Prostate gland (tissue), 2 donors: ENCODE data around the gene GNL2. TPM values are rescaled to one million over a fixed set of nuclear protein-coding genes. Genes with fewer than 3 reads are reported as not detected.
"Not testable (repeated sequence)": the region's sequence is repeated elsewhere in the genome, so short reads cannot be mapped to it uniquely, and the experiment has no call there.

Source experiments
- DNase-seq: peaks from one replicate; pipeline ENCODE4 v3.0.0-alpha.2; 2019; ENCODE audit warnings: low spot score
- H3K27ac ChIP-seq, 2 donors: fragments of 200-600 bp; sonication (generic); 2 replicates each; pipeline ENCODE4 v1.5.1; 2017 to 2019
- H3K27me3 ChIP-seq: fragments of 200-600 bp; sonication (generic); replicated peaks from 2 replicates; pipeline ENCODE4 v1.5.1; 2019; ENCODE audit not compliant: insufficient read depth
- H3K36me3 ChIP-seq, 2 donors: fragments of 200-600 bp; sonication (generic); 1 replicate in 1 of 2; 2 replicates in 1 of 2; pipeline versions ENCODE4 v1.5.1 to v1.8.1; 2017 to 2019
- H3K4me1 ChIP-seq: fragments of 200-600 bp; sonication (generic); replicated peaks from 2 replicates; pipeline ENCODE4 v1.5.1; 2019
- H3K4me3 ChIP-seq, 2 donors: fragments of 200-600 bp; sonication (generic); 2 replicates each; pipeline ENCODE4 v1.5.1; 2017 to 2019
- H3K9me3 ChIP-seq: fragments of 200-600 bp; sonication (generic); 2 replicates; pipeline ENCODE4 v1.5.1; 2017
- CTCF ChIP-seq, 4 experiments: fragments of 200-600 bp in 2 of 4; fragments of 450-650 bp in 2 of 4; sonication (generic) in 2 of 4; IDR thresholded peaks; 1 replicate in 3 of 4; 2 replicates in 1 of 4; pipeline ENCODE4 v1.5.1; 2016 to 2019; ENCODE audit warnings: antibody characterized with exemption in 4 of 4, mild to moderate bottlenecking in 2 of 4, moderate library complexity in 2 of 4
- POLR2A ChIP-seq: fragments of 450-650 bp; IDR thresholded peaks from one replicate; pipeline ENCODE4 v1.6.1; 2016; ENCODE audit warnings: antibody characterized with exemption, mild to moderate bottlenecking
- POLR2AphosphoS5 ChIP-seq: sonication (generic); formaldehyde crosslinking; IDR thresholded peaks from one replicate; pipeline ENCODE4 v1.6.1; 2017; ENCODE audit warnings: antibody characterized with exemption
- WGBS: methylation state at CpG from one replicate; pipeline ENCODE4 v1.1.5; 2018; 5-methylcytosine and 5-hydroxymethylcytosine counted together
- intact Hi-C: fragments of 100-400 bp; cut with DNase I; formaldehyde crosslinking; loops from one replicate; pipeline ENCODE4 v1.14.2; 2022
- total RNA-seq, 2 donors: library from RNA; depleted of rRNA; stranded (reverse); fragments of >200 nt; gene quantifications; one replicate each; pipeline ENCODE4 v1.1.0, GENCODE V29; 2016

Gene GNL2
- total RNA-seq, 2 donors from 2014 or later = 23.2 to 52.0 TPM

GRCh38 chr1:37549341-37549740 lies 46.4 kb downstream of the GNL2 start:
- H3K36me3 ChIP-seq = no peaks in the 10 kb centered on the region
- TF ChIP-seq CTCF (IDR thresholded peaks at IDR 0.05) (no peak), POLR2AphosphoS5 (no peak), POLR2A (no peak)

GRCh38 chr1:37545019-37545418 lies 50.7 kb downstream of the GNL2 start:
- WGBS = 75% methylated on average over 5 of the region's 5 CpGs
- Histone ChIP-seq H3K36me3 (peaks cover 0 to 8% of the 10 kb centered on the region in 2 donors), H3K9me3 (no peaks in the 10 kb centered on the region), H3K27me3 (no peaks in the 10 kb centered on the region), H3K4me1 (no peaks in the 10 kb centered on the region), H3K4me3 (no peak overlapping the region), H3K27ac (no peak overlapping the region)
- DNase-seq = no peak
- intact Hi-C loops = no loop called here
- TF ChIP-seq POLR2AphosphoS5 = no peak
- no peak for TF ChIP-seq POLR2A
- TF ChIP-seq CTCF (IDR thresholded peaks at IDR 0.05) = no peak

More at GRCh38 chr1:37549341-37549740, 46.4 kb downstream of the GNL2 start:
- Histone ChIP-seq H3K4me3 (no peak overlapping the region), H3K27me3 (no peaks in the 10 kb centered on the region), H3K27ac (no peak overlapping the region), H3K4me1 (peaks cover 6% of the 10 kb centered on the region), H3K9me3 (no peaks in the 10 kb centered on the region)
- 92% methylated on average over 6 of the region's 6 CpGs for WGBS
- no peak for DNase-seq
- intact Hi-C loops = no loop called here

GRCh38 chr1:37544530-37544929 lies 51.2 kb downstream of the GNL2 start:
- DNase-seq = no peak
- TF ChIP-seq POLR2A (no peak), POLR2AphosphoS5 (no peak), CTCF (IDR thresholded peaks at IDR 0.05) (no peak)
- no peaks in the 10 kb centered on the region for H3K9me3 ChIP-seq
- no peak overlapping the region for H3K4me3 ChIP-seq
- no peaks in the 10 kb centered on the region for H3K27me3 ChIP-seq
- intact Hi-C loops = no loop called here
- H3K4me1 ChIP-seq = no peaks in the 10 kb centered on the region
- WGBS = 96% methylated on average over 21 of the region's 21 CpGs
- no peak overlapping the region for H3K27ac ChIP-seq
- H3K36me3 ChIP-seq = peaks cover 0 to 9% of the 10 kb centered on the region in 2 donors

GRCh38 chr1:37540036-37540785 lies 55.5 kb downstream of the GNL2 start:
- no peak for TF ChIP-seq CTCF (IDR thresholded peaks at IDR 0.05)
- no peak for TF ChIP-seq POLR2AphosphoS5
- TF ChIP-seq POLR2A = no peak
- H3K36me3 ChIP-seq = peaks cover 0 to 9% of the 10 kb centered on the region in 2 donors
- intact Hi-C loops = no loop called here
- no peaks in the 10 kb centered on the region for H3K9me3 ChIP-seq
- H3K27me3 ChIP-seq = no peaks in the 10 kb centered on the region
- H3K4me1 ChIP-seq = no peaks in the 10 kb centered on the region
- no peak overlapping the region for H3K4me3 ChIP-seq
- 95% methylated on average over 30 of the region's 30 CpGs for WGBS
- no peak for DNase-seq
- no peak overlapping the region for H3K27ac ChIP-seq

- H3K27ac ChIP-seq, H3K4me3 ChIP-seq, H3K36me3 ChIP-seq, H3K27me3 ChIP-seq, intact Hi-C loops, DNase-seq, H3K4me1 ChIP-seq, H3K9me3 ChIP-seq: not testable (repeated sequence)
- 91% methylated on average over 10 of the region's 10 CpGs for WGBS
Observed at GRCh38 chr1:37539154-37539553, 56.6 kb downstream of the GNL2 start.
